Psoas muscle (tissue), 8 donors: Measurements from ENCODE around the gene PRRT2. TPM values are rescaled to one million over a fixed set of nuclear protein-coding genes. Genes with fewer than 3 reads are reported as not detected.
A peak's percentile ranks its signal among the peaks of the same experiment; 100 is the strongest.

Experiments used
- ATAC-seq, 4 donors: fragments of 200-7000 bp; cut with Tn5 transposase; one replicate each; pipeline ENCODE4 v1.9.1; 2020; ENCODE audit warnings: moderate library complexity in 3 of 4, mild to moderate bottlenecking in 2 of 4
- DNase-seq, 2 donors: peaks; one replicate each; pipeline ENCODE4 v3.0.0-alpha.2; 2020
- H3K27ac ChIP-seq: fragments of 200-600 bp; one replicate; pipeline ENCODE4 v1.8.0; 2022
- H3K27me3 ChIP-seq, 3 donors: fragments of 200-600 bp in 1 of 3; one replicate each; pipeline versions ENCODE4 v1.6.1 to v1.8.0; 2013 to 2022; ENCODE audit warnings: low read length in 2 of 3, mild to moderate bottlenecking in 2 of 3, moderate library complexity in 1 of 3; ENCODE audit not compliant: insufficient read depth in 3 of 3
- H3K36me3 ChIP-seq, 2 donors: fragments of 200-600 bp in 1 of 2; one replicate each; pipeline versions ENCODE4 v1.6.1 to v1.8.0; 2013 to 2022; ENCODE audit warnings: low read depth in 1 of 2, mild to moderate bottlenecking in 1 of 2, moderate library complexity in 1 of 2; ENCODE audit not compliant: insufficient read depth in 1 of 2
- H3K4me1 ChIP-seq: fragments of 200-600 bp; one replicate; pipeline ENCODE4 v1.8.0; 2022
- H3K4me3 ChIP-seq: fragments of 200-600 bp; one replicate; pipeline ENCODE4 v1.8.0; 2022; ENCODE audit warnings: mild to moderate bottlenecking
- H3K9me3 ChIP-seq: fragments of 200-600 bp; one replicate; pipeline ENCODE4 v1.8.0; 2022
- CTCF ChIP-seq: fragments of 200-600 bp; IDR thresholded peaks from one replicate; pipeline ENCODE4 v1.8.0; 2022; ENCODE audit warnings: antibody characterized with exemption
- WGBS, 3 donors: extraction: QIAGEN DNeasy Blood & Tissue Kit; methylation state at CpG; one replicate each; pipeline versions ENCODE4 v1.1.6 to v1.1.7; 2013; 5-methylcytosine and 5-hydroxymethylcytosine counted together
- intact Hi-C, 2 donors: fragments of 100-400 bp; cut with DNase I; formaldehyde crosslinking; loops; one replicate each; pipeline versions ENCODE4 v1.11.0 to v1.14.2; 2022
- polyA plus RNA-seq, 3 donors: library from polyadenylated mRNA; stranded (reverse); fragments of 200-250 nt; gene quantifications; one replicate each; pipeline ENCODE4 v1.2.3, GENCODE V29; 2013
- total RNA-seq, 4 donors: library from RNA; stranded (reverse); fragmentation: NEBNext Ultra II Directional in 2 of 4; extraction: Animal tissue kit (Norgen Biotek cat#: 25700) in 2 of 4; gene quantifications; one replicate each; pipeline versions ENCODE4 v1.2.1 to v1.2.4, GENCODE V29; 2021 to 2023
- donor health status: healthy with polysubstance abuse.
- donor health status: DM: no; HTN: no; CAD: no; lungs with moderate emphysema.
- donor health status: Bipolar disorder and iron deficiency.
- donor health status: healthy.
- donor health status: DM: yes; HTN: yes; CAD: no.
- donor health status: DM: no; HTN: no; CAD: no.
- donor health status: DM: no; HTN: no; CAD: no.
- donor health status: DM: yes; HTN: yes; CAD: no.

The PRRT2 gene
- total and polyA plus RNA-seq, 7 donors, result 0.17 to 1.8 (median 0.44) TPM

- H3K4me1 ChIP-seq, result no peaks in the 10 kb centered on the region
- no peak for TF ChIP-seq CTCF
- no peaks in the 10 kb centered on the region for H3K27me3 ChIP-seq
- ATAC-seq (peak in 1 of 4 donors; percentile 26), DNase-seq (peak; percentile 56 to 65)
- intact Hi-C loops, result loop anchor here in 1 of 2 donors (5.0 kb wide), 1 partner anchor 142 kb away; no protein-coding TSS in a partner anchor
- peaks cover 0 to 72% of the 10 kb centered on the region in 2 donors for H3K36me3 ChIP-seq
- H3K27ac ChIP-seq, result no peak overlapping the region
- 85 to 91% (median 86%) methylated on average over 25 to 28 of the region's 28 CpGs for WGBS, 3 donors
- no peaks in the 10 kb centered on the region for H3K9me3 ChIP-seq
- no peak overlapping the region for H3K4me3 ChIP-seq
Observed at GRCh38 chr16:29844575-29845331, 32.8 kb downstream of the PRRT2 start.

- TF ChIP-seq CTCF, result no peak
- ATAC-seq (no peak), DNase-seq (no peak)
- Histone ChIP-seq H3K4me1 (no peaks in the 10 kb centered on the region), H3K27me3 (no peaks in the 10 kb centered on the region), H3K9me3 (no peaks in the 10 kb centered on the region), H3K36me3 (peaks cover 0 to 64% of the 10 kb centered on the region in 2 donors), H3K4me3 (no peak overlapping the region), H3K27ac (no peak overlapping the region)
- intact Hi-C loops, result loop anchor here in 1 of 2 donors (5.0 kb wide), 1 partner anchor 143 kb away; no protein-coding TSS in a partner anchor
- 93 to 94% (median 93%) methylated on average over 18 of the region's 18 CpGs for WGBS, 3 donors
Observed at GRCh38 chr16:29845656-29846055, 33.7 kb downstream of the PRRT2 start.

DNA sequence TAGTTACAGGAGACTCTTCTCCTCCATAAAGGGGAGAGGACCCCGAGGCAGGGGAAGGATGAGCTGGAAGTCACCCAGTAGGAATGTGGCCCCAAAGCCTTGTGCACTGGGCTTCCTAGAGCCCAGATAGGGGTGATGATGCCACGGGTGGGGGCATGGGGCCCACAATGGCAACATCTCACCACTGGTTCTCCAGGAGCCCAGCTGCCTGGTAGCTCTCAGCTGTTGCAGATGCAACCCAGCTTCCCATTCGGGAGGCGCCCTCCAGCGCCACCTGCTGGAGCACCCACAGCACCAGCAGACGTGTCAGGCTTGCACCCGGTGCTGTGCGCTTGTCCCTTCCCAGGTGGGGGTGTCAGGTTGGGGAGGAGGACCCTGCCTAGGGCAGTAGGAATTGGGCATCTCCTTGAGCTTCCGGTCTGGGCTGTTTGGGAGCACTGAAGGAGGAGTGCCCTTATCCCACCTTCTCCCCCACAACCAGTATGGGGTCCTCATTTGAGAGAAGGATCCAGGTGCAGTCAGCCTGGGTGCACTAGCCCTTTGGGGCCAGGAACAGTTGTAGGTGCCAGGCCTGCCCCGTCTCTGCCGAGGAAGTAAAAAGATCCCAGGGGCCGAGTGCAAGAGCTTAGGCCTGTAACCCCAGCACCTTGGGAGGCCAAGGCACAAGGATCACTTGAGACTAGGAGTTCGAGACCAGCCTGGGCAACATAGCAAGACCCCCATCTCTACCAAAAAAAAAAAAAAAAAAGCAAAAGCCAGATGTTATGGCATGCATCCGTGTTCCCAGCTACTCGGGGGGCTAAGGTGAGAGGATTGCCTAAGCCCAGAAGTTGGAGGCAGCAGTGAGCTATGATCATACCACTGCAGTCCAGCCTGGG is 36.7 kb downstream of the PRRT2 start:
- TF ChIP-seq CTCF, result peak; percentile 86
- Histone ChIP-seq H3K4me1 (no peaks in the 10 kb centered on the region), H3K27ac (no peak overlapping the region), H3K27me3 (no peaks in the 10 kb centered on the region), H3K9me3 (no peaks in the 10 kb centered on the region), H3K36me3 (peaks cover 0 to 43% of the 10 kb centered on the region in 2 donors), H3K4me3 (no peak overlapping the region)
- intact Hi-C loops, result loop anchor here in 1 of 2 donors (1.0 to 5.0 kb wide), 2 partner anchors 41 to 146 kb away; no protein-coding TSS in a partner anchor
- ATAC-seq (peak; percentile 79 to 90 (median 84)), DNase-seq (peak; percentile 80 to 91)
- WGBS, 3 donors, result 31 to 40% (median 38%) methylated on average over 14 to 15 of the region's 15 CpGs

DNA sequence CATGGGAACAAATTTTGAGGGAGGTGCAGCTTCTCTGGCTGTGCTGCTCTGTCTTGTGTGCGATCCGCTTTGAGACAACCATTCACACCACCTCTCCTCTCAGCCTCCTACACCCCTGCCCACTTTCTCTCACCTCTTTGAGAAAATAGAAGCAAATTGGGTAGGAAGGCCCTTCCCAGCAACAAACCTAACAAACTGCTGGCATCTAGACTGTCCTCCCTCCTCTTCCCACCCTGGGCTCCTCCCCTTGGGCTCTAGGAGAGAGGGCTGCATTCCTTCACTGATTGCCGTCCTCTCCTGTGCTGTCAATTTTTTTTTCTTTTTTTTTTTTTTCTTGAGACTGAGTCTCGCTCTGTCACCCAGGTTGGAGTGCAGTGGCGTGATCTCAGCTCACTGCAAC is 37.5 kb downstream of the PRRT2 start:
- intact Hi-C loops, result loop anchor here in 1 of 2 donors (5.0 kb wide), 1 partner anchor 147 kb away; no protein-coding TSS in a partner anchor
- Histone ChIP-seq H3K27ac (no peak overlapping the region), H3K4me3 (no peak overlapping the region), H3K27me3 (no peaks in the 10 kb centered on the region), H3K9me3 (no peaks in the 10 kb centered on the region), H3K36me3 (peaks cover 0 to 34% of the 10 kb centered on the region in 2 donors), H3K4me1 (no peaks in the 10 kb centered on the region)
- DNase-seq (no peak), ATAC-seq (no peak)
- 70 to 76% (median 75%) methylated on average over 5 of the region's 5 CpGs for WGBS, 3 donors
- TF ChIP-seq CTCF, result no peak
